Kidney epithelial cell (primary cell): Measurements from ENCODE around the gene SMIM44. TPM values are rescaled to one million over a fixed set of nuclear protein-coding genes. Genes with fewer than 3 reads are reported as not detected.
"Not testable (repeated sequence)": the region's sequence is repeated elsewhere in the genome, so short reads cannot be mapped to it uniquely, and the experiment has no call there.

Experiments used
- DNase-seq: peaks from one replicate; pipeline ENCODE4 v3.0.0-alpha.2; 2010; ENCODE audit warnings: low read depth
- H3K27me3 ChIP-seq: 2 replicates; pipeline ENCODE4 v1.6.0; 2011; ENCODE audit warnings: low read length; ENCODE audit not compliant: control insufficient read depth, insufficient read depth
- H3K36me3 ChIP-seq: 2 replicates; pipeline ENCODE4 v1.5.1; 2011; ENCODE audit warnings: low read length; ENCODE audit not compliant: control insufficient read depth, insufficient read depth
- H3K4me3 ChIP-seq: 2 replicates; pipeline ENCODE4 v1.5.1; 2011; ENCODE audit warnings: low read depth, mild to moderate bottlenecking, control low read depth, low read length
- CTCF ChIP-seq: IDR thresholded peaks from 2 replicates; pipeline ENCODE4 v1.5.1; 2011; ENCODE audit warnings: mild to moderate bottlenecking, moderate library complexity, low read length, control low read depth, inconsistent platforms; ENCODE audit not compliant: insufficient read depth, poor library complexity, severe bottlenecking
- total RNA-seq: library from RNA; depleted of rRNA; stranded (reverse); fragments of >200 nt; gene quantifications from 2 replicates; pipeline ENCODE4 v1.2.3, GENCODE V29; 2015

SMIM44 gene
- total RNA-seq, 1 donor from 2014 or later: 1.2 TPM

DNA sequence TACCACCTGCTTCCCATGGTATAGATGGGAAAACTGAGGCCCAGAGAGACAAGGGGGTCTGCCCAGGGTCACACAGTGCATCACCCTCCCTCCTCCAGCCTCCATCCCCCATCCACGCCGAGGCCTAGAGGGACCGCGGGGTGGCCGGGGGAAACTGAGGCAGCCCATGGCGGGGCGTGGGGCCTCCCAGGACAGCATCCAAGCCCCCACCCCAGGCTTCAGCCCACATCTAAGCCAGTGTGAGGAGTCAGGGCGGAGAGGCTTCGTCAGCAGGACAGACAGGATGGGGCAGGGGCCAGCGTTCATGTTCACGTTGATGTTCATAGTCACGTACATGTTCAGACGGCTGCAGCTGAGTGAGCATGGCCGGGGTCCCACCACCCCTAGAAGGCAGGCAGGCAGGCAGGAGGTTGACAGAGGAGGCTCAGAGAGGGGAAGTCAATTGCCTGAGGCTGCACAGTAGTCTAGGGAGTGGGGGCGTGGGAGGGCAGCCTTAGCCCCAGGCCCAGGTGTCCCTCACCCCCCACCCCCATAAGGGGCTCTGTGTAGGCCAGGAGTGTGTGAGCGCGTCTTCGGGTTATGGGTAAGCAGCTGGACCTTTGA, 26.2 kb downstream of the SMIM44 start:
- Histone ChIP-seq H3K4me3 (no peak overlapping the region), H3K27me3 (no peaks in the 10 kb centered on the region), H3K36me3 (peaks cover 4% of the 10 kb centered on the region)
- TF ChIP-seq CTCF: no peak
- no peak for DNase-seq

GRCh38 chr19:3455960-3456601, 27.2 kb downstream of the SMIM44 start:
- no peak for TF ChIP-seq CTCF
- no peak overlapping the region for H3K4me3 ChIP-seq
- peaks cover 4% of the 10 kb centered on the region for H3K36me3 ChIP-seq

DNA sequence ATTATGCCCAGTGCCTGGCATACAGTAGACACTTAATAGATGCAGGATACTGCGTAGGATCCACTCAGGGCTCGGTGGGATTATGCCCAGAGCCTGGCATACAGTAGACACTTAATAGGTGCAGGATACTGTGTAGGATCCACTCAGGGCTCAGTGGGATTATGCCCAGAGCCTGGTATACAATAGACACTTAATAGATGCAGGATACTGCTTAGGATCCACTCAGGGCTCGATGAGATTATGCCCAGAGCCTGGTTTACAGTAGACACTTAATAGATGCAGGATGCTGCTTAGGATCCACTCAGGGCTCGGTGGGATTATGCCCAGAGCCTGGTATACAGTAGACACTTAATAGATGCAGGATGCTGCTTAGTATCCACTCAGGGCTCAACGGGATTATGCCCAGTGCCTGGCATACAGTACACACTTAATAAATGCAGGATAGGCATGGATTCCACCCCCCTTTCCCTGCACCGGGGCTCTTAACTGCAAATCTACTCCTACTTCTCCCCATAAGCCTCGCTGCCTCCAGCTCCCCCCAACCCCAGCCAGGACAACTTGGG, 27.8 kb downstream of the SMIM44 start:
- TF ChIP-seq CTCF: no peak
- DNase-seq: no peak
- Histone ChIP-seq H3K27me3 (no peaks in the 10 kb centered on the region), H3K4me3 (no peak overlapping the region), H3K36me3 (peaks cover 4% of the 10 kb centered on the region)

More at GRCh38 chr19:3455960-3456601, 27.2 kb downstream of the SMIM44 start:
- DNase-seq: no peak
- H3K27me3 ChIP-seq: no peaks in the 10 kb centered on the region

- no peak for TF ChIP-seq CTCF
- peaks cover 4% of the 10 kb centered on the region for H3K36me3 ChIP-seq
- H3K27me3 ChIP-seq: no peaks in the 10 kb centered on the region
- no peak for DNase-seq
- H3K4me3 ChIP-seq: no peak overlapping the region
Measured at GRCh38 chr19:3454656-3455392, 28.4 kb downstream of the SMIM44 start.

DNA sequence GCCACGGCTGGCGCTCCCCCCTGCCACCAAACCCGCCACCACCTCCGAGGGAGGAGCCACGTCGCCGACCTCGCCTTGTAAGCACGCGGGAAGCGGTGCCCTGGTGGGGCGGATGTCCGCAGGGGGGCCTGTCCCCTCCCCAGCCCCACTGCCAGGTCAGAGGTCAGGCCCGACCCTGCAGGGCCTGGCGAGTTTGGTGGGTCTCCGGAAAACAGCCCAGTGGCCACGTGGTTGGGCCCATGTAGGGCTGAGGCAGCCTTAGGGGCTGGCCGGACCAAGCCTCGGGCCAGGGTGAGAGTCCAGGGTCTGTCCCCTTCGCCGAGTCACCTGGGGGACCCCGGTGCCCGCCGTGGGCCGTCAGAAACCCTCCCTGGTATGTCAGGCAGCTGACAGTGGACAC, 29.4 kb downstream of the SMIM44 start:
- Histone ChIP-seq H3K36me3 (peaks cover 4% of the 10 kb centered on the region), H3K4me3 (no peak overlapping the region), H3K27me3 (no peaks in the 10 kb centered on the region)
- no peak for TF ChIP-seq CTCF
- DNase-seq: no peak

DNA sequence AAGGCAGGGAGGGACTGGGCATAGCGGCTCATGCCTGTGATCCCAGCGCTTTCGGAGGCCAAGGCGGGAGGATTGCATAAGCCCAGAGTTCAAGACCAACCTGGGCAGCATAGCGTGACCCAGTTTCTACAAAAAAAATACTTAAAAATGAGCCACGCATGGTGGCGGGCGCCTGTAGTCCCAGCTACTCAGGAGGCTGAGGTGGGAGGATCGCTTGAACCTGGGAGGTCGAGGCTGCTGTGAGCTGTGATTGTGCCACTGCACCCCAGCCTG, 30.4 kb downstream of the SMIM44 start:
- not testable (repeated sequence) for H3K36me3 ChIP-seq, H3K4me3 ChIP-seq, DNase-seq, H3K27me3 ChIP-seq
